ENCODE measurements around the gene NMNAT1. TPM values are rescaled to one million over a fixed set of nuclear protein-coding genes. Genes with fewer than 3 reads are reported as not detected.
"Not testable (repeated sequence)": the region's sequence is repeated elsewhere in the genome, so short reads cannot be mapped to it uniquely, and the experiment has no call there.

The NMNAT1 gene
- total RNA-seq, 1 donor from 2014 or later, result 7.0 TPM

DNA sequence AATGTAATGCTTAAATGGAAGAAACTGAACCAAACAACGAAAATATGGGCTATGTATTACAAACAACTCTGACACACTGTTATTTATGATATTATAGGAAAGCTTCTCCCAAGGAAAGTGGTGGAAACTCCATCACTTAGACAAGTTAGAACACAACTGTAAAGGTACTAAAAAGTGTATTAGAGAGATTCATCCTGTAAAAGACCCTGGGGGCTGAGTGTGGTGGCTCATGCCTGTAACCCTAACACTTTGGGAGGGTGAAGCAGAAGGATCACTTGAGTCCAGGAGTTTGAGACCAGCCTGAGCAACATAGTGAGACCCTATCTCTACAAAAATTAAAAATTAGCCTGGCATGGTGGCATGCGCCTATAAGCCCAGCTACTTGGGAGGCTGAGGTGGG lies 82.1 kb downstream of the NMNAT1 start:
- TF ChIP-seq, protein P1, sequence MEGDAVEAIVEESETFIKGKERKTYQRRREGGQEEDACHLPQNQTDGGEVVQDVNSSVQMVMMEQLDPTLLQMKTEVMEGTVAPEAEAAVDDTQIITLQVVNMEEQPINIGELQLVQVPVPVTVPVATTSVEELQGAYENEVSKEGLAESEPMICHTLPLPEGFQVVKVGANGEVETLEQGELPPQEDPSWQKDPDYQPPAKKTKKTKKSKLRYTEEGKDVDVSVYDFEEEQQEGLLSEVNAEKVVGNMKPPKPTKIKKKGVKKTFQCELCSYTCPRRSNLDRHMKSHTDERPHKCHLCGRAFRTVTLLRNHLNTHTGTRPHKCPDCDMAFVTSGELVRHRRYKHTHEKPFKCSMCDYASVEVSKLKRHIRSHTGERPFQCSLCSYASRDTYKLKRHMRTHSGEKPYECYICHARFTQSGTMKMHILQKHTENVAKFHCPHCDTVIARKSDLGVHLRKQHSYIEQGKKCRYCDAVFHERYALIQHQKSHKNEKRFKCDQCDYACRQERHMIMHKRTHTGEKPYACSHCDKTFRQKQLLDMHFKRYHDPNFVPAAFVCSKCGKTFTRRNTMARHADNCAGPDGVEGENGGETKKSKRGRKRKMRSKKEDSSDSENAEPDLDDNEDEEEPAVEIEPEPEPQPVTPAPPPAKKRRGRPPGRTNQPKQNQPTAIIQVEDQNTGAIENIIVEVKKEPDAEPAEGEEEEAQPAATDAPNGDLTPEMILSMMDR (IDR thresholded peaks at IDR 0.05; ENCODE audit: partially characterized antibody, unreplicated experiment), result no peak
- H3K9me3 Mint-ChIP-seq (ENCODE audit: unreplicated experiment), result peaks cover 3% of the 10 kb centered on the region

DNA sequence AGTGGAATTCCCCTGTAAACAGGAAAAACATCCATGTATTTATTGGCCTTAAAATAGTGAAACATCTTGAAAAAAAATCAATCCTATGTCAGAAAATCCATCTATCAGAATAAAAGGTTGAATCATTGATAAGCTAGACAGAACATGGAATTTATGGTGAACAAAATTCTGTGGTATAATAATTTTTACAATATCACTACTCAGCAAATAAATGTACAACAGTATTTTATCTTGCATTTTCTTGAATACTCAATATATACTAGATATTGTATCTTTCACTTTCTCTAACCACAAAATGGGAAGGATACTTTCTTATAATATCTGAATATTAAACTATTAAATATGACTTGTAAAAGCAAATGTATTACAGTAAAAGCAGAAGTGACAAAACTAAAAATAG lies 83.8 kb downstream of the NMNAT1 start:
- DNase-seq, result no peak
- Mint-ChIP-seq H3K27ac (ENCODE audit: unreplicated experiment) (no peak overlapping the region), H3K4me3 (ENCODE audit: unreplicated experiment) (no peak overlapping the region), H3K36me3 (ENCODE audit: unreplicated experiment) (no peaks in the 10 kb centered on the region), H3K27me3 (ENCODE audit: unreplicated experiment) (no peaks in the 10 kb centered on the region), H3K9me3 (ENCODE audit: unreplicated experiment) (peaks cover 3% of the 10 kb centered on the region), H3K4me1 (ENCODE audit: low read depth, unreplicated experiment) (peaks cover 5% of the 10 kb centered on the region)
- TF ChIP-seq, protein P1 (IDR thresholded peaks at IDR 0.05; ENCODE audit: partially characterized antibody, unreplicated experiment), result no peak

More for the DNA sequence above, 82.1 kb downstream of the NMNAT1 start:
- Mint-ChIP-seq H3K27ac (ENCODE audit: unreplicated experiment) (no peak overlapping the region), H3K27me3 (ENCODE audit: unreplicated experiment) (no peaks in the 10 kb centered on the region), H3K4me3 (ENCODE audit: unreplicated experiment) (no peak overlapping the region), H3K36me3 (ENCODE audit: unreplicated experiment) (no peaks in the 10 kb centered on the region), H3K4me1 (ENCODE audit: low read depth, unreplicated experiment) (peaks cover 2% of the 10 kb centered on the region)
- no peak for DNase-seq

DNA sequence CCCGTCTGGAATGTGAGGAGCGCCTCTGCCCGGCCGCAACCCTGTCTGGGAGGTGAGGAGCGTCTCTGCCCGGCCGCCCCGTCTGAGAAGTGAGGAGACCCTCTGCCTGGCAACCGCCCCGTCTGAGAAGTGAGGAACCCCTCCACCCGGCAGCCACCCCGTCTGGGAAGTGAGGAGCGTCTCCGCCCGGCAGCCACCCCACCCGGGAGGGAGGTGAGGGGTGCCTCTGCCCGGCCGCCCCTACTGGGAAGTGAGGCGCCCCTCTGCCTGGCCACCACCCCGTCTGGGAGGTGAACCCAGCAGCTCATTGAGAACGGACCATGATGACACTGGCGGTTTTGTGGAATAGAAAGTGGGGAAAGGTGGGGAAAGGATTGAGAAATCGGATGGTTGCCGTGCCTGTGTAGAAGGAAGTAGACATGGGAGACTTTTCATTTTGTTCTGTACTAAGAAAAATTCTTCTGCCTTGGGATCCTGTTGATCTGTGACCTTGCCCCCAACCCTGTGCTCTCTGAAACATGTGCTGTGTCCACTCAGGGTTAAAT lies 85.8 kb downstream of the NMNAT1 start:
- not testable (repeated sequence) for H3K27me3 Mint-ChIP-seq (ENCODE audit: unreplicated experiment); H3K4me3 Mint-ChIP-seq (ENCODE audit: unreplicated experiment); H3K36me3 Mint-ChIP-seq (ENCODE audit: unreplicated experiment); H3K9me3 Mint-ChIP-seq (ENCODE audit: unreplicated experiment)
- peak overlapping the region; percentile 92 for H3K27ac Mint-ChIP-seq (ENCODE audit: unreplicated experiment)
- peak; percentile 19 for DNase-seq
- H3K4me1 Mint-ChIP-seq (ENCODE audit: low read depth, unreplicated experiment), result peaks cover 12% of the 10 kb centered on the region

DNA sequence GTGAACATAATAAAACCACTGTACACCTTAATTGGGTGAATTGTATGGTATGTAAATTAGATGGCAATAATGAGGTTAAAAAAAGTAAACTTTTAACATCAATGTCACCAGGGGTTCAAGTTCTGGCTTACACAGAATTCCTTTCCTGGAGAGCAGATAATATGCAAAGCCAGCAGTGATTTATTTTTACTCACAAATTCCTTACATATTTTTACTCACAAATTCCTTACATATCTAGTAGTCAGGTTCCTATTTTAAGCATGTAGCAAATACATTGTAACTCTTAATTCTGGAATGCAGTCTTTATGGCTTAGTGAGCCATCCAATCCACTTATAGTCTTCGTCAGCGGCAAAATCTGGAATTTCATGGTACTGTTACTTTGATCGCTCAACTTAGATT lies 88.2 kb downstream of the NMNAT1 start:
- H3K4me1 Mint-ChIP-seq (ENCODE audit: low read depth, unreplicated experiment), result peaks cover 15% of the 10 kb centered on the region
- TF ChIP-seq, protein P1 (IDR thresholded peaks at IDR 0.05; ENCODE audit: partially characterized antibody, unreplicated experiment), result no peak
- H3K27me3 Mint-ChIP-seq (ENCODE audit: unreplicated experiment), result no peaks in the 10 kb centered on the region
- peaks cover 8% of the 10 kb centered on the region for H3K9me3 Mint-ChIP-seq (ENCODE audit: unreplicated experiment)
- no peak for DNase-seq
- peak overlapping the region; percentile 70 for H3K27ac Mint-ChIP-seq (ENCODE audit: unreplicated experiment)
- no peaks in the 10 kb centered on the region for H3K36me3 Mint-ChIP-seq (ENCODE audit: unreplicated experiment)
- H3K4me3 Mint-ChIP-seq (ENCODE audit: unreplicated experiment), result no peak overlapping the region

DNA sequence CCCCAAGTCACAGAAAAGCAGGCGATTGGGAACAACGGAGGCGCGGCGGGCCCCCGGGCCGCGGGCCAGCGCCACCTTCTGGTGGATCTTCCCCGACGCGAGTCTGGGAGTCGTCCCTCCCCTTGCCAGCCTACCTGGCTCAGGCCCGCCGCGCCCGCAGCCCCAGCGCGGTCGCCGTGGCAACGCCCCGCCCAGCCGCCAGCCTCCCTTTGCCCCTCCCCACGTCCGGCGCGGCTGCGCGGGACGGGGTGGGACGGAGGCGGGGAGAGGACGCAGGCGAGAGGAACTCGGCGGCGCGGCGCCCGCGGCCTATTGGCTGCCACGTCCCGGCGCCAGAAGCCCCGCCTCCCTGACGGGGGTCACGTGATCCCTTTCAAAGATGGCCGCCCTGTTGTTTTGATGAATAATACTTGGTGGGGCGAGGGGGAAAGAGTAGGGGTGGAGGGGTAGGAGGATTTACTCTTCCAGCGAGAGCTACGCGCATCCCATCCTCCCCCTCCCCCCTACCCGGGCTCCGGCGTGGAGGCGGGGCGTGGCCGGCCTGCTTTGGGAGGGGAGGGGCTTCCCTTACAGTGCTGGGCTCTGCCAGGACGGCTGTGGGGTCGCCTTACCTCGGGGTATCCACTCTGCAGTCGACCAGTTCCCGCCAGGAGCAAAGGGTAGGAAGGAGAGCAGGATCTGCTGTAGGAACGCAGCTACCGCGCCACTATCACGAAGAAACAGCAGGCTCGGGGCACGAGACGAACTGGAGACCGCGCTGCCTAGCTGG lies 89.5 kb downstream of the NMNAT1 start, which contains the start of gene UBE4B:
Gene UBE4B, plus strand, starts transcription at position 369 of the 769 bp plus-strand sequence. CDS start 713 bp downstream, outside the sequence.
- TF ChIP-seq, protein P1 (IDR thresholded peaks at IDR 0.05; ENCODE audit: partially characterized antibody, unreplicated experiment), result peak; percentile 84
- H3K4me3 Mint-ChIP-seq (ENCODE audit: unreplicated experiment), result peak within 1 kb of the TSS; percentile 91
- peaks cover 8% of the 10 kb centered on the region for H3K9me3 Mint-ChIP-seq (ENCODE audit: unreplicated experiment)
- DNase-seq, result peak; percentile 99
- peaks cover 15% of the 10 kb centered on the region for H3K4me1 Mint-ChIP-seq (ENCODE audit: low read depth, unreplicated experiment)
- no peaks in the 10 kb centered on the region for H3K36me3 Mint-ChIP-seq (ENCODE audit: unreplicated experiment)
- peak within 1 kb of the TSS; percentile 92 for H3K27ac Mint-ChIP-seq (ENCODE audit: unreplicated experiment)
- H3K27me3 Mint-ChIP-seq (ENCODE audit: unreplicated experiment), result no peaks in the 10 kb centered on the region

Data from glutamatergic neuron (in vitro differentiated cells).